GM12874 (cell line): ENCODE results near the gene IL17B.

ENCODE experiments used
- CTCF ChIP-seq: IDR thresholded peaks from 2 replicates; pipeline ENCODE4 v1.5.1; 2011; ENCODE audit warnings: low read depth, mild to moderate bottlenecking, control low read depth, low read length, moderate library complexity; ENCODE audit not compliant: insufficient read depth

IL17B gene

GRCh38 chr5:149389552-149390495 lies 10.7 kb upstream of the IL17B start:
- TF ChIP-seq CTCF, result no peak

GRCh38 chr5:149388498-149389190 lies 9.6 kb upstream of the IL17B start:
- no peak for TF ChIP-seq CTCF

GRCh38 chr5:149387982-149388381 lies 8.9 kb upstream of the IL17B start:
- TF ChIP-seq CTCF, result no peak

- no peak for TF ChIP-seq CTCF
These were observed 8.1 kb upstream of the IL17B start for GRCh38 chr5:149387081-149387631.

- no peak for TF ChIP-seq CTCF
These were observed 7.1 kb upstream of the IL17B start for GRCh38 chr5:149386166-149386565.

GRCh38 chr5:149383399-149383798 lies 4.3 kb upstream of the IL17B start:
- TF ChIP-seq CTCF, result no peak

GRCh38 chr5:149382517-149383220 lies 3.6 kb upstream of the IL17B start:
- no peak for TF ChIP-seq CTCF
